HEK293 (cell line): Measurements from ENCODE around the gene MAF.

Source experiments
- CTCF ChIA-PET: fragments of 350-600 bp; formaldehyde crosslinking; extraction: SDS; loops from one replicate; lab custom pipeline; 2021; ENCODE audit warnings: antibody characterized with exemption; lab: Yijun Ruan, JAX
- POLR2A ChIA-PET: fragments of 300-600 bp; formaldehyde crosslinking; extraction: SDS; loops from one replicate; lab custom pipeline; 2020; ENCODE audit warnings: antibody characterized with exemption, inconsistent platforms; lab: Yijun Ruan, JAX
- H3K27ac ChIP-seq: fragments of 200-500 bp; sonication (Bioruptor generic); 2 replicates; pipeline ENCODE4 v1.5.1; 2014; ENCODE audit warnings: low read depth, low read length, control low read depth, inconsistent platforms; ENCODE audit errors: extremely low read depth
- H3K36me3 ChIP-seq, 2 experiments: fragments of 200-500 bp in 1 of 2; sonication (Bioruptor generic) in 1 of 2; 1 replicate in 1 of 2; 2 replicates in 1 of 2; pipeline ENCODE4 v1.5.1; 2014 to 2017; ENCODE audit warnings: inconsistent platforms in 2 of 2, low read length in 2 of 2; ENCODE audit not compliant: control insufficient read depth in 2 of 2, insufficient read depth in 1 of 2
- H3K4me1 ChIP-seq: fragments of 200-500 bp; sonication (Bioruptor generic); 2 replicates; pipeline ENCODE4 v1.5.1; 2014; ENCODE audit warnings: mild to moderate bottlenecking, low read length, inconsistent platforms; ENCODE audit not compliant: control insufficient read depth, insufficient read depth
- H3K4me3 ChIP-seq: 2 replicates; pipeline ENCODE4 v1.5.1; 2011; ENCODE audit warnings: low read depth, mild to moderate bottlenecking, control low read depth, low read length, moderate library complexity
- H3K9me3 ChIP-seq: fragments of 200-500 bp; sonication (Bioruptor generic); 2 replicates; pipeline ENCODE4 v1.5.1; 2014; ENCODE audit warnings: low read depth, low read length, inconsistent platforms; ENCODE audit not compliant: control insufficient read depth, insufficient read depth
- EGR2 ChIP-seq: fragments of 450-650 bp; formaldehyde crosslinking; IDR thresholded peaks from 2 replicates; pipeline ENCODE4 v1.5.1; 2016; ENCODE audit warnings: low read depth, missing biosample characterization, missing genetic modification characterization
- OVOL3 ChIP-seq: fragments of 450-650 bp; formaldehyde crosslinking; IDR thresholded peaks from 2 replicates; pipeline ENCODE4 v1.5.1; 2016; ENCODE audit warnings: missing biosample characterization, missing genetic modification characterization
- SP2 ChIP-seq: fragments of 450-650 bp; formaldehyde crosslinking; IDR thresholded peaks from 2 replicates; pipeline ENCODE4 v1.5.1; 2016; ENCODE audit warnings: missing biosample characterization, missing genetic modification characterization
- TCF7L2 ChIP-seq: IDR thresholded peaks from 2 replicates; pipeline ENCODE4 v1.6.1; 2011; ENCODE audit warnings: low read depth, mild to moderate bottlenecking, inconsistent platforms, low read length, moderate library complexity, borderline replicate concordance
- ZFHX2 ChIP-seq: fragments of 450-650 bp; formaldehyde crosslinking; conservative IDR thresholded peaks from 2 replicates; pipeline ENCODE4 v1.5.1; 2016; ENCODE audit warnings: missing biosample characterization, missing genetic modification characterization
- ZNF114 ChIP-seq: fragments of 450-650 bp; formaldehyde crosslinking; IDR thresholded peaks from 2 replicates; pipeline ENCODE4 v1.5.0; 2017; ENCODE audit warnings: missing biosample characterization, missing genetic modification characterization
- ZNF140 ChIP-seq: fragments of 450-650 bp; formaldehyde crosslinking; IDR thresholded peaks from 2 replicates; pipeline ENCODE4 v1.5.1; 2016; ENCODE audit warnings: missing biosample characterization, missing genetic modification characterization
- ZNF169 ChIP-seq: fragments of 450-650 bp; formaldehyde crosslinking; IDR thresholded peaks from 2 replicates; pipeline ENCODE4 v1.5.1; 2016; ENCODE audit warnings: missing biosample characterization, missing genetic modification characterization
- ZNF223 ChIP-seq: fragments of 450-650 bp; formaldehyde crosslinking; IDR thresholded peaks from 2 replicates; pipeline ENCODE4 v1.5.1; 2016; ENCODE audit warnings: missing biosample characterization, missing genetic modification characterization
- ZNF530 ChIP-seq: fragments of 450-650 bp; formaldehyde crosslinking; IDR thresholded peaks from 2 replicates; pipeline ENCODE4 v1.5.1; 2016; ENCODE audit warnings: low read depth, missing biosample characterization, missing genetic modification characterization
- ZNF626 ChIP-seq: fragments of 450-650 bp; sonication (Bioruptor Pico); formaldehyde crosslinking; IDR thresholded peaks from 2 replicates; pipeline ENCODE4 v1.5.1; 2018; ENCODE audit warnings: missing biosample characterization, missing genetic modification characterization, inconsistent platforms
- ZNF654 ChIP-seq: fragments of 450-650 bp; formaldehyde crosslinking; IDR thresholded peaks from 2 replicates; pipeline ENCODE4 v1.5.1; 2016; ENCODE audit warnings: low read depth, missing biosample characterization, missing genetic modification characterization
- ZNF664 ChIP-seq: fragments of 450-650 bp; formaldehyde crosslinking; IDR thresholded peaks from 2 replicates; pipeline ENCODE4 v1.5.1; 2016; ENCODE audit warnings: missing biosample characterization, missing genetic modification characterization
- ZNF701 ChIP-seq: fragments of 450-650 bp; formaldehyde crosslinking; IDR thresholded peaks from 2 replicates; pipeline ENCODE4 v1.5.1; 2016; ENCODE audit warnings: missing biosample characterization, missing genetic modification characterization
- TF ChIP-seq, protein P1 (sequence below): fragments of 450-650 bp; formaldehyde crosslinking; IDR thresholded peaks from 2 replicates; pipeline ENCODE4 v1.5.1; 2016; ENCODE audit warnings: missing biosample characterization, missing genetic modification characterization, borderline replicate concordance
- TF ChIP-seq, protein P2 (sequence below): fragments of 450-650 bp; formaldehyde crosslinking; IDR thresholded peaks from 2 replicates; pipeline ENCODE4 v1.5.1; 2016; ENCODE audit warnings: missing biosample characterization, missing genetic modification characterization

MAF gene

DNA sequence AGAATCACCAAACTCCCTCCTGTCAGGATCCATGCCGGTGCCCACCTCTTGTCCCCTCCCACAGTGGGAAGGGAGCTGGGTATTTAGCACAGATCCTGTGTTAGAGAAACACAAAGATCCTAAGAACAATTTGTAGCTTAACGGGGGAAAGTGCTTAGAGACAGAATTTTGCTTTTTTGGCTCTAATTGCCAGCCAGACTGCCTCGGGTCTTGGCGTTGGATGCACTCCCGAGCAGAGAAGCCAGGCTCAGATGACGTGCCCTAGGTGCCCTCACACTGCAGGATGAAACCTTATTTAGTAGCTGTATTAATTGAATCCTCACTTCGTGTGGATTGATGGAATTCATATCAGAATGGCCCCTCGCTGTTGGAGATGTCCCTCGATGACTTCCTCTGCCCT, 22.5 kb upstream of the MAF start (continued):
- TF ChIP-seq, protein P1, sequence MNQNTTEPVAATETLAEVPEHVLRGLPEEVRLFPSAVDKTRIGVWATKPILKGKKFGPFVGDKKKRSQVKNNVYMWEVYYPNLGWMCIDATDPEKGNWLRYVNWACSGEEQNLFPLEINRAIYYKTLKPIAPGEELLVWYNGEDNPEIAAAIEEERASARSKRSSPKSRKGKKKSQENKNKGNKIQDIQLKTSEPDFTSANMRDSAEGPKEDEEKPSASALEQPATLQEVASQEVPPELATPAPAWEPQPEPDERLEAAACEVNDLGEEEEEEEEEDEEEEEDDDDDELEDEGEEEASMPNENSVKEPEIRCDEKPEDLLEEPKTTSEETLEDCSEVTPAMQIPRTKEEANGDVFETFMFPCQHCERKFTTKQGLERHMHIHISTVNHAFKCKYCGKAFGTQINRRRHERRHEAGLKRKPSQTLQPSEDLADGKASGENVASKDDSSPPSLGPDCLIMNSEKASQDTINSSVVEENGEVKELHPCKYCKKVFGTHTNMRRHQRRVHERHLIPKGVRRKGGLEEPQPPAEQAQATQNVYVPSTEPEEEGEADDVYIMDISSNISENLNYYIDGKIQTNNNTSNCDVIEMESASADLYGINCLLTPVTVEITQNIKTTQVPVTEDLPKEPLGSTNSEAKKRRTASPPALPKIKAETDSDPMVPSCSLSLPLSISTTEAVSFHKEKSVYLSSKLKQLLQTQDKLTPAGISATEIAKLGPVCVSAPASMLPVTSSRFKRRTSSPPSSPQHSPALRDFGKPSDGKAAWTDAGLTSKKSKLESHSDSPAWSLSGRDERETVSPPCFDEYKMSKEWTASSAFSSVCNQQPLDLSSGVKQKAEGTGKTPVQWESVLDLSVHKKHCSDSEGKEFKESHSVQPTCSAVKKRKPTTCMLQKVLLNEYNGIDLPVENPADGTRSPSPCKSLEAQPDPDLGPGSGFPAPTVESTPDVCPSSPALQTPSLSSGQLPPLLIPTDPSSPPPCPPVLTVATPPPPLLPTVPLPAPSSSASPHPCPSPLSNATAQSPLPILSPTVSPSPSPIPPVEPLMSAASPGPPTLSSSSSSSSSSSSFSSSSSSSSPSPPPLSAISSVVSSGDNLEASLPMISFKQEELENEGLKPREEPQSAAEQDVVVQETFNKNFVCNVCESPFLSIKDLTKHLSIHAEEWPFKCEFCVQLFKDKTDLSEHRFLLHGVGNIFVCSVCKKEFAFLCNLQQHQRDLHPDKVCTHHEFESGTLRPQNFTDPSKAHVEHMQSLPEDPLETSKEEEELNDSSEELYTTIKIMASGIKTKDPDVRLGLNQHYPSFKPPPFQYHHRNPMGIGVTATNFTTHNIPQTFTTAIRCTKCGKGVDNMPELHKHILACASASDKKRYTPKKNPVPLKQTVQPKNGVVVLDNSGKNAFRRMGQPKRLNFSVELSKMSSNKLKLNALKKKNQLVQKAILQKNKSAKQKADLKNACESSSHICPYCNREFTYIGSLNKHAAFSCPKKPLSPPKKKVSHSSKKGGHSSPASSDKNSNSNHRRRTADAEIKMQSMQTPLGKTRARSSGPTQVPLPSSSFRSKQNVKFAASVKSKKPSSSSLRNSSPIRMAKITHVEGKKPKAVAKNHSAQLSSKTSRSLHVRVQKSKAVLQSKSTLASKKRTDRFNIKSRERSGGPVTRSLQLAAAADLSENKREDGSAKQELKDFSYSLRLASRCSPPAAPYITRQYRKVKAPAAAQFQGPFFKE (tag by site-specific recombination): no peak
- TF ChIP-seq, protein P2, sequence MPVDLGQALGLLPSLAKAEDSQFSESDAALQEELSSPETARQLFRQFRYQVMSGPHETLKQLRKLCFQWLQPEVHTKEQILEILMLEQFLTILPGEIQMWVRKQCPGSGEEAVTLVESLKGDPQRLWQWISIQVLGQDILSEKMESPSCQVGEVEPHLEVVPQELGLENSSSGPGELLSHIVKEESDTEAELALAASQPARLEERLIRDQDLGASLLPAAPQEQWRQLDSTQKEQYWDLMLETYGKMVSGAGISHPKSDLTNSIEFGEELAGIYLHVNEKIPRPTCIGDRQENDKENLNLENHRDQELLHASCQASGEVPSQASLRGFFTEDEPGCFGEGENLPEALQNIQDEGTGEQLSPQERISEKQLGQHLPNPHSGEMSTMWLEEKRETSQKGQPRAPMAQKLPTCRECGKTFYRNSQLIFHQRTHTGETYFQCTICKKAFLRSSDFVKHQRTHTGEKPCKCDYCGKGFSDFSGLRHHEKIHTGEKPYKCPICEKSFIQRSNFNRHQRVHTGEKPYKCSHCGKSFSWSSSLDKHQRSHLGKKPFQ (tag by site-specific recombination): no peak

DNA sequence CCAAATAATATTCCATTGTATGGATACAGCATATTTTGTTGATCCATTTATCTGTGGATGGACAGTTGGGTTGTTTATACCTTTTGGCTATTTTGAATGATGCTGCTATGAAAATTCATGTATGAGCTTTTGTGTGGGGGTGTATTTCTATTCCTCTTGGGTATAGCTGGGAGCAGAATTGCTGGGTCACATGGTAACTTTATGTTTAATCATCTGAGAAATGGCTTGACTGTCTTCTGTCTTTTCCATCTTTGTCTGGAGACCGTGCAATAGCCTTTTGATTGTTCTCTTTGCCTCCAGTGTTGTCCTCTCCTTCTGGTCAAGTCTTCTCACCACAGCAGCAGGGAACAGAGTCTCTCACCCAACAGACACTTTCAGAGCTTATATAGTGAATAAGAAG, 20.5 kb upstream of the MAF start:
- POLR2A ChIA-PET: no interaction called here
- H3K27ac ChIP-seq: no peak overlapping the region
- no peaks in the 10 kb centered on the region for H3K36me3 ChIP-seq
- H3K4me3 ChIP-seq: no peak overlapping the region
- CTCF ChIA-PET: no interaction called here
- no peaks in the 10 kb centered on the region for H3K9me3 ChIP-seq
- TF ChIP-seq ZNF701 (tag by site-specific recombination) (no peak), ZNF140 (tag by site-specific recombination) (peak; percentile 85), ZNF664 (tag by site-specific recombination) (no peak)
- no peaks in the 10 kb centered on the region for H3K4me1 ChIP-seq

DNA sequence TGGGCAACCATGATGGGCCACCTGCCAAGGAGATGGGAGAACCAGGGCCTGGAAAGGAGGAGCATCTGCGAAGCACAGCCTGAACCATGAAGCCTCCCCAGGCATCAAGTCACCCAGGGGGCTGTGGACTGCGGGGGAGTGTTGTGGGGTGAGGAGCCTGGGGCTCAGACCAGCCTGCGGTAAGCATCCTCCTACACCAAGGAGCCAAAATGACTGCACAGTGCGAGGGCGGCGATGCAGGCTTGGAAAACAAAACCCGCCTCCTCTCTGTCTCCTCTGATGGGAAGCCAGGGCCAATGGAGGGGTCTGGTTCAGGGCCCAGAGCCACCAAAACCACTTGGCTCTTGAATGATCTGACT, 18.1 kb upstream of the MAF start:
- H3K4me1 ChIP-seq: no peaks in the 10 kb centered on the region
- H3K4me3 ChIP-seq: no peak overlapping the region
- no peaks in the 10 kb centered on the region for H3K9me3 ChIP-seq
- H3K36me3 ChIP-seq: no peaks in the 10 kb centered on the region
- CTCF ChIA-PET: no interaction called here
- TF ChIP-seq ZNF654 (tag by site-specific recombination) (no peak), EGR2 (peak; percentile 81), ZFHX2 (tag by site-specific recombination) (peak; percentile 75)
- H3K27ac ChIP-seq: no peak overlapping the region
- POLR2A ChIA-PET: no interaction called here

DNA sequence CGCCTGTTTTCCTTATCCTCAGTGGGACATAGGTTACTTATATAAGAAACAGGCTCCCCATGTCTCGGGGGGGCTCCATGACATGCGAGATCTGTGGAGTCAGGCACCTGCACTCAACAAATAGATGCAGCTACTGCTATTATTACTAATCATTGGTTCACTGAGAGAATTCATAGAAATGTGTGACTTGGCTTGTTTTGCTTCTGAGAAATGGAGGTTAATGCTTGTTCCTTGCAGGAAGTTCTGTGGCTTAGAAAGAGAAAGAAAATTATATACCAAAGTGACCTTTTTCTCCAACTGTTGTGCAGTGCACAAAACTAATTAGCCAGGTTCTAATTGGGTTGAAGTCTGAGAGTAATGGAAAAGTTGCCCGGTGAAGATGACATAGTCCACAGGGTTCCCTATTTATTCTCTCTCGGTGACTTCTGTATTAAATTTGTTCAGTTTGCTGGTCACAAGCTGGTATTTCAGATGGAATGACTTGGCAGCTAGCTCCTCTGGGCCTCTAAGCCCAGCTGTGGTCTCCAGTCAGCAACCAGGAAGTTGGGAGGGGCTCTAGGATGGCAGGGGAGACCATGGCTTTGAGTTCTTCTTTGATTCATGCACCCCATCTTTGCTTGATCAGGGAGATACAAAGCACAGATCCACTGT, 17.6 kb upstream of the MAF start:
- Histone ChIP-seq H3K4me3 (no peak overlapping the region), H3K4me1 (no peaks in the 10 kb centered on the region), H3K36me3 (no peaks in the 10 kb centered on the region), H3K9me3 (no peaks in the 10 kb centered on the region), H3K27ac (no peak overlapping the region)
- POLR2A ChIA-PET: no interaction called here
- CTCF ChIA-PET: interaction anchor here (0.6 kb wide), 1 partner anchor 45 kb away, joined by 3 read pairs; no protein-coding TSS in a partner anchor
- TF ChIP-seq OVOL3 (tag by site-specific recombination) (no peak), TCF7L2 (no peak), ZNF223 (no peak), ZNF530 (tag by site-specific recombination) (no peak), ZNF169 (no peak), ZNF626 (no peak), ZNF114 (tag by site-specific recombination) (no peak), SP2 (tag by site-specific recombination) (no peak)
- TF ChIP-seq, protein P1 (tag by site-specific recombination): no peak
